ENCODE measurements around the gene AK9.

DNA sequence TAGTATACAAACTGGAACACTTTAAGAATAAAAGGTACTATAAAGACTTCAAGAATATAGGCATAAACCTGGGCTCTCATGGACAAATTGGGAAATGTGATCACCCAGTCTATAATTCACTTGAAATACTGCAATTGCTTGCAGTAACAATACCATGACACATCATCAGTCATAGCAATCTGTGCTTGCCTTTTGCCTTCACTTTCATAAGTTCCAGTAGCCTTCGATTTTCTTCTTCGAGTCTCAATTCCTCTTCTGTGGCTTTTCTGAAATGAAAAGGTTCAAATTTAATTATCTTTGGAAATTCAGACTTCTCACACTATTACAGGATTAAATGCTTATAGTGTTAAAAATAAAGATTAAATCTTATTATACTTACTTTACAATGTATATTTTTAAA is 111.6 kb downstream of the AK9 start:
- no peak for TF ChIP-seq EZH2 (IDR thresholded peaks at IDR 0.05; ENCODE audit: borderline replicate concordance, low read depth, low read length, severe bottlenecking)
- TF ChIP-seq CTCF (IDR thresholded peaks at IDR 0.05; ENCODE audit: borderline replicate concordance, extremely low read depth, low read length, poor library complexity, severe bottlenecking) = no peak

All from DND-41 (cell line).